Measurements from ENCODE around the gene SPATS2L.

SPATS2L gene

GRCh38 chr2:200446612-200447011 lies 140.1 kb downstream of the SPATS2L start:
- Histone ChIP-seq H3K27me3 (replicated peaks; ENCODE audit: control insufficient read depth, insufficient read depth, low read length, poor library complexity, severe bottlenecking) (no peaks in the 10 kb centered on the region), H3K36me3 (ENCODE audit: control insufficient read depth, insufficient read depth, low read length) (no peaks in the 10 kb centered on the region), H3K4me1 (ENCODE audit: control insufficient read depth, insufficient read depth, low read length, poor library complexity, severe bottlenecking) (no peaks in the 10 kb centered on the region), H3K9me3 (ENCODE audit: control insufficient read depth, low read length) (no peaks in the 10 kb centered on the region), H3K4me3 (ENCODE audit: insufficient read depth, low read depth, low read length, poor library complexity, severe bottlenecking) (no peak overlapping the region), H3K27ac (ENCODE audit: insufficient read depth, low read length, poor library complexity, severe bottlenecking) (no peak overlapping the region)
- DNase-seq: no peak

GRCh38 chr2:200447139-200447855 lies 140.8 kb downstream of the SPATS2L start:
- DNase-seq: no peak
- H3K4me3 ChIP-seq (ENCODE audit: insufficient read depth, low read depth, low read length, poor library complexity, severe bottlenecking): no peak overlapping the region
- no peaks in the 10 kb centered on the region for H3K9me3 ChIP-seq (ENCODE audit: control insufficient read depth, low read length)
- H3K27ac ChIP-seq (ENCODE audit: insufficient read depth, low read length, poor library complexity, severe bottlenecking): no peak overlapping the region
- no peaks in the 10 kb centered on the region for H3K36me3 ChIP-seq (ENCODE audit: control insufficient read depth, insufficient read depth, low read length)
- H3K4me1 ChIP-seq (ENCODE audit: control insufficient read depth, insufficient read depth, low read length, poor library complexity, severe bottlenecking): no peaks in the 10 kb centered on the region
- H3K27me3 ChIP-seq (replicated peaks; ENCODE audit: control insufficient read depth, insufficient read depth, low read length, poor library complexity, severe bottlenecking): no peaks in the 10 kb centered on the region

GRCh38 chr2:200448455-200448854 lies 142.0 kb downstream of the SPATS2L start:
- H3K4me1 ChIP-seq (ENCODE audit: control insufficient read depth, insufficient read depth, low read length, poor library complexity, severe bottlenecking): no peaks in the 10 kb centered on the region
- H3K4me3 ChIP-seq (ENCODE audit: insufficient read depth, low read depth, low read length, poor library complexity, severe bottlenecking): no peak overlapping the region
- H3K9me3 ChIP-seq (ENCODE audit: control insufficient read depth, low read length): no peaks in the 10 kb centered on the region
- DNase-seq: no peak
- no peak overlapping the region for H3K27ac ChIP-seq (ENCODE audit: insufficient read depth, low read length, poor library complexity, severe bottlenecking)
- H3K27me3 ChIP-seq (replicated peaks; ENCODE audit: control insufficient read depth, insufficient read depth, low read length, poor library complexity, severe bottlenecking): no peaks in the 10 kb centered on the region
- no peaks in the 10 kb centered on the region for H3K36me3 ChIP-seq (ENCODE audit: control insufficient read depth, insufficient read depth, low read length)

GRCh38 chr2:200449149-200449548 lies 142.7 kb downstream of the SPATS2L start:
- H3K27ac ChIP-seq (ENCODE audit: insufficient read depth, low read length, poor library complexity, severe bottlenecking): no peak overlapping the region
- no peaks in the 10 kb centered on the region for H3K36me3 ChIP-seq (ENCODE audit: control insufficient read depth, insufficient read depth, low read length)
- H3K9me3 ChIP-seq (ENCODE audit: control insufficient read depth, low read length): no peaks in the 10 kb centered on the region
- no peaks in the 10 kb centered on the region for H3K27me3 ChIP-seq (replicated peaks; ENCODE audit: control insufficient read depth, insufficient read depth, low read length, poor library complexity, severe bottlenecking)
- no peak for DNase-seq
- H3K4me3 ChIP-seq (ENCODE audit: insufficient read depth, low read depth, low read length, poor library complexity, severe bottlenecking): no peak overlapping the region
- no peaks in the 10 kb centered on the region for H3K4me1 ChIP-seq (ENCODE audit: control insufficient read depth, insufficient read depth, low read length, poor library complexity, severe bottlenecking)

- no peaks in the 10 kb centered on the region for H3K36me3 ChIP-seq (ENCODE audit: control insufficient read depth, insufficient read depth, low read length)
Measured at GRCh38 chr2:200450288-200450687, 143.8 kb downstream of the SPATS2L start.

GRCh38 chr2:200451511-200451910 lies 145.0 kb downstream of the SPATS2L start:
- no peak for DNase-seq
- Histone ChIP-seq H3K9me3 (ENCODE audit: control insufficient read depth, low read length) (no peaks in the 10 kb centered on the region), H3K4me3 (ENCODE audit: insufficient read depth, low read depth, low read length, poor library complexity, severe bottlenecking) (no peak overlapping the region), H3K27ac (ENCODE audit: insufficient read depth, low read length, poor library complexity, severe bottlenecking) (no peak overlapping the region), H3K27me3 (replicated peaks; ENCODE audit: control insufficient read depth, insufficient read depth, low read length, poor library complexity, severe bottlenecking) (no peaks in the 10 kb centered on the region), H3K36me3 (ENCODE audit: control insufficient read depth, insufficient read depth, low read length) (no peaks in the 10 kb centered on the region), H3K4me1 (ENCODE audit: control insufficient read depth, insufficient read depth, low read length, poor library complexity, severe bottlenecking) (peaks cover 3% of the 10 kb centered on the region)

More at GRCh38 chr2:200450288-200450687, 143.8 kb downstream of the SPATS2L start:
- H3K27me3 ChIP-seq (replicated peaks; ENCODE audit: control insufficient read depth, insufficient read depth, low read length, poor library complexity, severe bottlenecking): no peaks in the 10 kb centered on the region
- H3K4me3 ChIP-seq (ENCODE audit: insufficient read depth, low read depth, low read length, poor library complexity, severe bottlenecking): no peak overlapping the region
- no peaks in the 10 kb centered on the region for H3K9me3 ChIP-seq (ENCODE audit: control insufficient read depth, low read length)
- no peak overlapping the region for H3K27ac ChIP-seq (ENCODE audit: insufficient read depth, low read length, poor library complexity, severe bottlenecking)
- no peak for DNase-seq
- H3K4me1 ChIP-seq (ENCODE audit: control insufficient read depth, insufficient read depth, low read length, poor library complexity, severe bottlenecking): no peaks in the 10 kb centered on the region

GRCh38 chr2:200452377-200452776 lies 145.9 kb downstream of the SPATS2L start:
- Histone ChIP-seq H3K4me3 (ENCODE audit: insufficient read depth, low read depth, low read length, poor library complexity, severe bottlenecking) (no peak overlapping the region), H3K27ac (ENCODE audit: insufficient read depth, low read length, poor library complexity, severe bottlenecking) (no peak overlapping the region), H3K27me3 (replicated peaks; ENCODE audit: control insufficient read depth, insufficient read depth, low read length, poor library complexity, severe bottlenecking) (no peaks in the 10 kb centered on the region), H3K36me3 (ENCODE audit: control insufficient read depth, insufficient read depth, low read length) (no peaks in the 10 kb centered on the region), H3K9me3 (ENCODE audit: control insufficient read depth, low read length) (no peaks in the 10 kb centered on the region), H3K4me1 (ENCODE audit: control insufficient read depth, insufficient read depth, low read length, poor library complexity, severe bottlenecking) (peaks cover 3% of the 10 kb centered on the region)
- no peak for DNase-seq

GRCh38 chr2:200453142-200453852 lies 146.8 kb downstream of the SPATS2L start:
- no peaks in the 10 kb centered on the region for H3K9me3 ChIP-seq (ENCODE audit: control insufficient read depth, low read length)
- no peaks in the 10 kb centered on the region for H3K27me3 ChIP-seq (replicated peaks; ENCODE audit: control insufficient read depth, insufficient read depth, low read length, poor library complexity, severe bottlenecking)
- H3K27ac ChIP-seq (ENCODE audit: insufficient read depth, low read length, poor library complexity, severe bottlenecking): no peak overlapping the region
- no peak overlapping the region for H3K4me3 ChIP-seq (ENCODE audit: insufficient read depth, low read depth, low read length, poor library complexity, severe bottlenecking)
- no peak for DNase-seq
- H3K4me1 ChIP-seq (ENCODE audit: control insufficient read depth, insufficient read depth, low read length, poor library complexity, severe bottlenecking): peaks cover 3% of the 10 kb centered on the region
- no peaks in the 10 kb centered on the region for H3K36me3 ChIP-seq (ENCODE audit: control insufficient read depth, insufficient read depth, low read length)

GRCh38 chr2:200453853-200454534 lies 147.5 kb downstream of the SPATS2L start:
- Histone ChIP-seq H3K9me3 (ENCODE audit: control insufficient read depth, low read length) (no peaks in the 10 kb centered on the region), H3K27ac (ENCODE audit: insufficient read depth, low read length, poor library complexity, severe bottlenecking) (no peak overlapping the region), H3K27me3 (replicated peaks; ENCODE audit: control insufficient read depth, insufficient read depth, low read length, poor library complexity, severe bottlenecking) (no peaks in the 10 kb centered on the region), H3K4me3 (ENCODE audit: insufficient read depth, low read depth, low read length, poor library complexity, severe bottlenecking) (no peak overlapping the region), H3K4me1 (ENCODE audit: control insufficient read depth, insufficient read depth, low read length, poor library complexity, severe bottlenecking) (peaks cover 3% of the 10 kb centered on the region), H3K36me3 (ENCODE audit: control insufficient read depth, insufficient read depth, low read length) (no peaks in the 10 kb centered on the region)
- DNase-seq: no peak

Data from effector memory CD4-positive, alpha-beta T cell (primary cell).